K562 (cell line): ENCODE results near the gene COQ9. TPM values are rescaled to one million over a fixed set of nuclear protein-coding genes. Genes with fewer than 3 reads are reported as not detected.

Source experiments
- ATAC-seq: fragments of 200-7000 bp; cut with Tn5 transposase; 3 replicates; pipeline ENCODE4 v1.9.1; 2020; ENCODE audit warnings: moderate library complexity
- BruUV-seq: library from RNA; stranded (reverse); fragments of 400-500 nt; replicated peaks from 2 replicates; lab custom pipeline; 2021; lab: Mats Ljungman, UMichigan
- CTCF ChIA-PET: fragments of 300-600 bp; formaldehyde crosslinking; extraction: SDS; loops from one replicate; lab custom pipeline; 2021; ENCODE audit warnings: low intra/inter-chr PET ratio; lab: Yijun Ruan, JAX
- POLR2A ChIA-PET: fragments of 300-600, 350-650 bp; sonication (Branson Sonifier 250); formaldehyde crosslinking; extraction: SDS; loops from one replicate; lab custom pipeline; 2021; ENCODE audit warnings: antibody characterized with exemption, inconsistent platforms; lab: Yijun Ruan, JAX
- DNase-seq, 4 experiments: peaks; one replicate each; pipeline versions ENCODE4 v3.0.0 to v3.0.0-alpha.2; 2011 to 2018; ENCODE audit warnings: low spot score in 3 of 4, mixed read lengths in 3 of 4; ENCODE audit errors: extremely low read depth in 1 of 4
- FAIRE-seq: peaks from 2 replicates; lab custom pipeline; 2011; peaks lifted over from hg19 to GRCh38; lab: Jason Lieb, UNC
- H2AFZ ChIP-seq: 2 replicates; pipeline ENCODE4 v1.6.0; 2011; ENCODE audit warnings: low read depth, low read length, control low read depth, inconsistent platforms
- H3K27ac ChIP-seq: fragments of 200-600 bp; 3 replicates; pipeline ENCODE4 v1.8.0; 2011; ENCODE audit warnings: low read depth, mild to moderate bottlenecking, control low read depth, inconsistent platforms, low read length, moderate library complexity, mixed read lengths; ENCODE audit errors: extremely low read depth
- H3K27me3 ChIP-seq, 2 experiments: fragments of 300-600 bp in 1 of 2; 2 replicates in 1 of 2; 3 replicates in 1 of 2; pipeline versions ENCODE4 v1.6.0 to v1.8.0; 2011; ENCODE audit warnings: inconsistent platforms in 2 of 2, low read length in 2 of 2, mild to moderate bottlenecking in 1 of 2, mixed read lengths in 1 of 2, moderate library complexity in 1 of 2; ENCODE audit not compliant: control insufficient read depth in 2 of 2, insufficient read depth in 2 of 2
- H3K36me3 ChIP-seq: fragments of 300-600 bp; 3 replicates; pipeline ENCODE4 v1.8.0; 2011; ENCODE audit warnings: mild to moderate bottlenecking, low read length, inconsistent platforms; ENCODE audit not compliant: control insufficient read depth, insufficient read depth
- H3K4me1 ChIP-seq, 2 experiments: fragments of 200-600 bp in 1 of 2; replicated peaks in 1 of 2; 2 replicates in 1 of 2; 3 replicates in 1 of 2; pipeline versions ENCODE4 v1.5.1 to v1.8.0; 2011; ENCODE audit warnings: inconsistent platforms in 2 of 2, low read length in 2 of 2, mild to moderate bottlenecking in 1 of 2, mixed read lengths in 1 of 2, moderate library complexity in 1 of 2; ENCODE audit not compliant: control insufficient read depth in 2 of 2, insufficient read depth in 2 of 2
- H3K4me2 ChIP-seq: 2 replicates; pipeline ENCODE4 v1.6.1; 2011; ENCODE audit warnings: low read length, control low read depth, inconsistent platforms, mixed read lengths; ENCODE audit not compliant: insufficient read depth
- H3K4me3 ChIP-seq: fragments of 200-600 bp; sonication (generic), shearing (Covaris generic); 2 replicates; pipeline ENCODE4 v1.5.1; 2016; ENCODE audit warnings: control low read depth, inconsistent platforms
- H3K79me2 ChIP-seq: fragments of 200-600 bp; 3 replicates; pipeline ENCODE4 v1.8.0; 2011; ENCODE audit warnings: low read length, inconsistent platforms; ENCODE audit not compliant: control insufficient read depth, insufficient read depth
- H3K9ac ChIP-seq, 2 experiments: 2 replicates each; pipeline versions ENCODE4 v1.6.0 to v1.6.1; 2011; ENCODE audit warnings: low read depth in 2 of 2, low read length in 2 of 2, control low read depth in 1 of 2, inconsistent platforms in 1 of 2, mild to moderate bottlenecking in 1 of 2, mixed read lengths in 1 of 2; ENCODE audit not compliant: insufficient read depth in 1 of 2
- H3K9me1 ChIP-seq: one replicate; pipeline ENCODE4 v1.6.0; 2011; ENCODE audit warnings: inconsistent platforms, mild to moderate bottlenecking, low read length, moderate library complexity; ENCODE audit not compliant: control insufficient read depth, insufficient read depth
- H3K9me3 ChIP-seq: replicated peaks from 2 replicates; pipeline ENCODE4 v1.5.1; 2011; ENCODE audit warnings: low read depth, low read length, inconsistent platforms; ENCODE audit not compliant: control insufficient read depth, insufficient read depth
- H4K20me1 ChIP-seq: replicated peaks from 2 replicates; pipeline ENCODE4 v1.6.1; 2011; ENCODE audit warnings: low read length, inconsistent platforms, mixed read lengths; ENCODE audit not compliant: control insufficient read depth, insufficient read depth
- ATF4 ChIP-seq: fragments of 450-650 bp; formaldehyde crosslinking; IDR thresholded peaks from 2 replicates; pipeline ENCODE4 v1.4.0; 2022; ENCODE audit warnings: mild to moderate bottlenecking, moderate library complexity
- CBX1 ChIP-seq: sonication (generic); IDR thresholded peaks from 2 replicates; pipeline ENCODE4 v1.6.1; 2016; ENCODE audit warnings: antibody characterized with exemption, low read depth, mild to moderate bottlenecking
- CBX5 ChIP-seq: IDR thresholded peaks from 2 replicates; pipeline ENCODE4 v1.6.1; 2014; ENCODE audit warnings: low read depth, borderline replicate concordance
- E4F1 ChIP-seq: fragments of 250-450 bp; sonication (Bioruptor Pico); IDR thresholded peaks from 2 replicates; pipeline ENCODE4 v1.5.0; 2021; ENCODE audit warnings: mild to moderate bottlenecking, borderline replicate concordance
- GTF2A2 ChIP-seq: IDR thresholded peaks from 2 replicates; pipeline ENCODE4 v1.6.1; 2016; ENCODE audit warnings: mild to moderate bottlenecking, missing genetic modification characterization, missing compliant biosample characterization
- HIVEP1 ChIP-seq: fragments of 250-450 bp; sonication (Bioruptor Pico); IDR thresholded peaks from 2 replicates; pipeline ENCODE4 v1.4.0; 2020; ENCODE audit warnings: mild to moderate bottlenecking
- HMG20B ChIP-seq: fragments of 250-450 bp; sonication (Bioruptor Pico); IDR thresholded peaks from 2 replicates; pipeline ENCODE4 v1.5.0; 2021; ENCODE audit warnings: mild to moderate bottlenecking
- KDM2B ChIP-seq: fragments of 250-450 bp; sonication (Bioruptor Pico); IDR thresholded peaks from 2 replicates; pipeline ENCODE4 v1.8.0; 2021; ENCODE audit warnings: mild to moderate bottlenecking, moderate library complexity
- MAZ ChIP-seq, 2 experiments: fragments of 450-650 bp in 1 of 2; sonication (generic) in 1 of 2; formaldehyde crosslinking; IDR thresholded peaks in 1 of 2; conservative IDR thresholded peaks in 1 of 2; 2 replicates each; pipeline versions ENCODE4 v1.4.0 to v1.5.0; 2020; ENCODE audit warnings: mild to moderate bottlenecking in 1 of 2, missing genetic modification reagents in 1 of 2
- NELFE ChIP-seq: IDR thresholded peaks from 2 replicates; pipeline ENCODE4 v1.6.1; 2011; ENCODE audit warnings: mild to moderate bottlenecking; ENCODE audit not compliant: insufficient read depth, insufficient read length
- POLR3G ChIP-seq: IDR thresholded peaks from 2 replicates; pipeline ENCODE4 v1.6.1; 2011; ENCODE audit not compliant: insufficient read length, insufficient replicate concordance; ENCODE audit errors: extremely low read depth
- U2AF2 ChIP-seq: fragments of 200-400 bp; formaldehyde crosslinking; optimal IDR thresholded peaks from 2 replicates; pipeline ENCODE3; 2017; ENCODE audit warnings: low read depth, mild to moderate bottlenecking, low read length
- WGBS: fragments of 100-300 bp; shearing (Covaris generic); methylation state at CpG from one replicate; pipeline ENCODE4 v1.1.6; 2016; ENCODE audit warnings: low coverage, mixed read lengths; ENCODE audit not compliant: insufficient coverage; ENCODE audit errors: missing lambda C conversion rate; 5-methylcytosine and 5-hydroxymethylcytosine counted together
- in situ Hi-C: fragments of 300-500 bp; cut with MboI; formaldehyde crosslinking; loops from 4 replicates; pipeline ENCODE4 v1.15.0; 2018; ENCODE audit warnings: inconsistent platforms, mixed read lengths
- intact Hi-C: fragments of 100-400 bp; cut with micrococcal nuclease; formaldehyde crosslinking; loops from 2 replicates; pipeline ENCODE4 v1.14.2; 2022
- polyA plus RNA-seq, 8 experiments: library from polyadenylated mRNA; depleted of rRNA in 4 of 8; stranded (reverse) in 5 of 8; unstranded in 3 of 8; fragments of >200 nt; fragmentation: Nextera tagmentation in 2 of 8; fragmentation: Illumina TruSeq in 1 of 8; extraction: Ambion mirVana in 2 of 8; extraction: Trizol in 1 of 8; gene quantifications; 2 replicates each; pipeline versions ENCODE4 v1.2.1 to v1.2.3, GENCODE V29; 2011 to 2014; ENCODE audit warnings: inconsistent platforms in 1 of 8, missing spikeins in 1 of 8
- total RNA-seq, 7 experiments: library from RNA; depleted of rRNA in 6 of 7; stranded (reverse); fragments of >200 nt in 6 of 7; fragmentation: Illumina TruSeq in 2 of 7; extraction: Trizol in 2 of 7; gene quantifications; 2 replicates each; pipeline versions ENCODE4 v1.2.1 to v1.2.3, GENCODE V29; 2011 to 2021; ENCODE audit warnings: low replicate concordance in 1 of 7
- TF ChIP-seq, protein P1 (sequence below): fragments of 250-450 bp; sonication (Bioruptor Pico); IDR thresholded peaks from 2 replicates; pipeline ENCODE4 v1.5.1; 2021; ENCODE audit warnings: mild to moderate bottlenecking
- TF ChIP-seq, protein P2 (sequence below): fragments of 250-450 bp; sonication (Bioruptor Pico); IDR thresholded peaks from 2 replicates; pipeline ENCODE4 v1.8.0; 2022; ENCODE audit warnings: inconsistent platforms, mild to moderate bottlenecking, moderate library complexity, borderline replicate concordance
- TF ChIP-seq, protein P3 (sequence below): sonication (generic); formaldehyde crosslinking; IDR thresholded peaks from 2 replicates; pipeline ENCODE4 v1.8.1; 2023; ENCODE audit warnings: mild to moderate bottlenecking, missing genetic modification reagents

Gene COQ9
- total and polyA plus RNA-seq, 9 of the 15 experiments (the other 6 are each of a cell fraction or from before 2014, with no cell fraction given): 35.0 to 139 (median 71.4) TPM

- H3K9ac ChIP-seq: no peak overlapping the region
- ChIA-PET POLR2A (interaction anchor here (1.3 kb wide), 1 partner anchor 8 kb away, joined by 5 read pairs; no protein-coding TSS in a partner anchor), CTCF (no interaction called here)
- WGBS: 0% methylated on average over 3 of the region's 3 CpGs
- peaks cover 0 to 5% of the 10 kb centered on the region in 2 experiments; a peak in 1 of 5 replicates for H3K4me1 ChIP-seq
- no peak overlapping the region for H3K4me2 ChIP-seq
- no peak for FAIRE-seq
- in situ Hi-C loops (no loop called here), intact Hi-C loops (no loop called here)
- no peaks in the 10 kb centered on the region for H3K79me2 ChIP-seq
- H3K4me3 ChIP-seq: no peak overlapping the region
- no peak overlapping the region for H3K27ac ChIP-seq
- H3K36me3 ChIP-seq: no peaks in the 10 kb centered on the region
- TF ChIP-seq CBX1: no peak
- TF ChIP-seq, protein P1, sequence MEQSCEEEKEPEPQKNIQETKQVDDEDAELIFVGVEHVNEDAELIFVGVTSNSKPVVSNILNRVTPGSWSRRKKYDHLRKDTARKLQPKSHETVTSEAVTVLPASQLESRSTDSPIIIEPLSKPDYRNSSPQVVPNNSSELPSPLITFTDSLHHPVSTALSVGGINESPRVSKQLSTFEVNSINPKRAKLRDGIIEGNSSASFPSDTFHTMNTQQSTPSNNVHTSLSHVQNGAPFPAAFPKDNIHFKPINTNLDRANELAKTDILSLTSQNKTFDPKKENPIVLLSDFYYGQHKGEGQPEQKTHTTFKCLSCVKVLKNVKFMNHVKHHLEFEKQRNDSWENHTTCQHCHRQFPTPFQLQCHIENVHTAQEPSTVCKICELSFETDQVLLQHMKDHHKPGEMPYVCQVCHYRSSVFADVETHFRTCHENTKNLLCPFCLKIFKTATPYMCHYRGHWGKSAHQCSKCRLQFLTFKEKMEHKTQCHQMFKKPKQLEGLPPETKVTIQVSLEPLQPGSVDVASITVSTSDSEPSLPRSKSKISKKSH (CRISPR knock-in tag): no peak
- TF ChIP-seq HMG20B (CRISPR knock-in tag): no peak
- no peak for TF ChIP-seq POLR3G
- TF ChIP-seq U2AF2: no peak
- TF ChIP-seq HIVEP1 (CRISPR knock-in tag): no peak
- TF ChIP-seq, protein P2, sequence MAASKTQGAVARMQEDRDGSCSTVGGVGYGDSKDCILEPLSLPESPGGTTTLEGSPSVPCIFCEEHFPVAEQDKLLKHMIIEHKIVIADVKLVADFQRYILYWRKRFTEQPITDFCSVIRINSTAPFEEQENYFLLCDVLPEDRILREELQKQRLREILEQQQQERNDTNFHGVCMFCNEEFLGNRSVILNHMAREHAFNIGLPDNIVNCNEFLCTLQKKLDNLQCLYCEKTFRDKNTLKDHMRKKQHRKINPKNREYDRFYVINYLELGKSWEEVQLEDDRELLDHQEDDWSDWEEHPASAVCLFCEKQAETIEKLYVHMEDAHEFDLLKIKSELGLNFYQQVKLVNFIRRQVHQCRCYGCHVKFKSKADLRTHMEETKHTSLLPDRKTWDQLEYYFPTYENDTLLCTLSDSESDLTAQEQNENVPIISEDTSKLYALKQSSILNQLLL: no peak
- no peak for TF ChIP-seq ATF4
- TF ChIP-seq, protein P3, sequence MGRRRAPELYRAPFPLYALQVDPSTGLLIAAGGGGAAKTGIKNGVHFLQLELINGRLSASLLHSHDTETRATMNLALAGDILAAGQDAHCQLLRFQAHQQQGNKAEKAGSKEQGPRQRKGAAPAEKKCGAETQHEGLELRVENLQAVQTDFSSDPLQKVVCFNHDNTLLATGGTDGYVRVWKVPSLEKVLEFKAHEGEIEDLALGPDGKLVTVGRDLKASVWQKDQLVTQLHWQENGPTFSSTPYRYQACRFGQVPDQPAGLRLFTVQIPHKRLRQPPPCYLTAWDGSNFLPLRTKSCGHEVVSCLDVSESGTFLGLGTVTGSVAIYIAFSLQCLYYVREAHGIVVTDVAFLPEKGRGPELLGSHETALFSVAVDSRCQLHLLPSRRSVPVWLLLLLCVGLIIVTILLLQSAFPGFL (CRISPR knock-in tag): no peak
- TF ChIP-seq MAZ (CRISPR knock-in tag; conservative IDR thresholded peaks at IDR 0.05 in 1 of 2, IDR thresholded peaks at IDR 0.05 in 1 of 2): no peak
- no peak for TF ChIP-seq KDM2B
- no peak for TF ChIP-seq CBX5
- TF ChIP-seq NELFE: no peak
- TF ChIP-seq E4F1 (CRISPR knock-in tag): no peak
- TF ChIP-seq GTF2A2 (tag): no peak
- DNase-seq: no peak
- ATAC-seq: no peak
- peaks cover 0 to 46% of the 10 kb centered on the region in 2 experiments; a peak in 3 of 5 replicates for H3K27me3 ChIP-seq
- no peaks in the 10 kb centered on the region for H4K20me1 ChIP-seq
- no TSS peak for BruUV-seq
- H2AFZ ChIP-seq: no peak overlapping the region
- no peaks in the 10 kb centered on the region for H3K9me1 ChIP-seq
- no peaks in the 10 kb centered on the region for H3K9me3 ChIP-seq
Observed at GRCh38 chr16:57405097-57405496, 42.2 kb upstream of the COQ9 start.
